Measurements from ENCODE around the gene XKR7. TPM values are rescaled to one million over a fixed set of nuclear protein-coding genes. Genes with fewer than 3 reads are reported as not detected.

Gene XKR7
- total and polyA plus RNA-seq, 8 donors, result under 0.01 to 0.58 (median 0.21) TPM; not detected in 4

DNA sequence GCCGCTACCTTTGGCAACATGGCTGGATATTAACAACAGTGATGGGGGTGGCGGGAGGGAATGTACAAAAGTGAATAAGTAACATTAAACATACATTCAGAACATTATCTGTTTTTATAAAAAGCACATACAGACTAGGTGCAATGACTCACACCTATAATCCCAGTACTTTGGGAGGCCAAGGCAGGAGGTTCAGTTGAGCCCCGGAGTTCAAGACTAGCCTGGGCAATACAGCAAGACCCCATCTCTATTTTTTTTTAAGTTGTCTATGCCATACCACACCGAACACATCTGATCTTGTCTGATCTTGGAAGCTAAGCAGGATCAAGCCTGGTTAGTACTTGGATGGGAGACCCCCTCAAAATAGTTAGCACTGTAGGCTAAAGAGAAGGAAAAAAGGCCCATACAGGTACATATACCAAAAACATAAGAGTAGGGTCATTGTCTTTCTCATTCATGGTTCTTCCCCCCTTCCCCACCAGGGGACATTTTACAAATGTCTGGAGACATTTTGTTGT is 82.4 kb downstream of the XKR7 start:
- no peak overlapping the region for H3K4me3 ChIP-seq
- TF ChIP-seq POLR2AphosphoS5 (IDR thresholded peaks at IDR 0.05) (no peak), EP300 (IDR thresholded peaks at IDR 0.05) (no peak), POLR2A (IDR thresholded peaks at IDR 0.05) (no peak)
- TF ChIP-seq, protein P1, sequence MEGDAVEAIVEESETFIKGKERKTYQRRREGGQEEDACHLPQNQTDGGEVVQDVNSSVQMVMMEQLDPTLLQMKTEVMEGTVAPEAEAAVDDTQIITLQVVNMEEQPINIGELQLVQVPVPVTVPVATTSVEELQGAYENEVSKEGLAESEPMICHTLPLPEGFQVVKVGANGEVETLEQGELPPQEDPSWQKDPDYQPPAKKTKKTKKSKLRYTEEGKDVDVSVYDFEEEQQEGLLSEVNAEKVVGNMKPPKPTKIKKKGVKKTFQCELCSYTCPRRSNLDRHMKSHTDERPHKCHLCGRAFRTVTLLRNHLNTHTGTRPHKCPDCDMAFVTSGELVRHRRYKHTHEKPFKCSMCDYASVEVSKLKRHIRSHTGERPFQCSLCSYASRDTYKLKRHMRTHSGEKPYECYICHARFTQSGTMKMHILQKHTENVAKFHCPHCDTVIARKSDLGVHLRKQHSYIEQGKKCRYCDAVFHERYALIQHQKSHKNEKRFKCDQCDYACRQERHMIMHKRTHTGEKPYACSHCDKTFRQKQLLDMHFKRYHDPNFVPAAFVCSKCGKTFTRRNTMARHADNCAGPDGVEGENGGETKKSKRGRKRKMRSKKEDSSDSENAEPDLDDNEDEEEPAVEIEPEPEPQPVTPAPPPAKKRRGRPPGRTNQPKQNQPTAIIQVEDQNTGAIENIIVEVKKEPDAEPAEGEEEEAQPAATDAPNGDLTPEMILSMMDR (IDR thresholded peaks at IDR 0.05), result no peak
- H3K27me3 ChIP-seq, result peaks cover 15 to 66% (median 31%) of the 10 kb centered on the region in 3 donors
- intact Hi-C loops (cut with DNase I; ENCODE audit: low total_unique reads), result no loop called here
- H3K36me3 ChIP-seq, result no peaks in the 10 kb centered on the region
- DNase-seq, result peak in 1 of 2 donors; percentile 8
- 85 to 96% (median 92%) methylated on average over 4 of the region's 4 CpGs for WGBS, 5 donors
- peak overlapping the region in 1 of 5 donors; percentile 87 for H3K27ac ChIP-seq
- peaks cover 9 to 19% (median 13%) of the 10 kb centered on the region in 4 donors for H3K4me1 ChIP-seq
- no peaks in the 10 kb centered on the region for H3K9me3 ChIP-seq

- H3K27ac ChIP-seq, result peak overlapping the region in 3 of 5 donors; percentile 33 to 87 (median 85)
- peak overlapping the region in 1 of 4 donors; percentile 47 for H3K4me3 ChIP-seq
- H3K9me3 ChIP-seq, result no peaks in the 10 kb centered on the region
- TF ChIP-seq, protein P1 (IDR thresholded peaks at IDR 0.05), result no peak
- TF ChIP-seq EP300 (IDR thresholded peaks at IDR 0.05) (no peak), POLR2A (IDR thresholded peaks at IDR 0.05) (no peak), POLR2AphosphoS5 (IDR thresholded peaks at IDR 0.05) (no peak)
- DNase-seq, result peak in 1 of 2 donors; percentile 37
- 15 to 30% (median 20%) methylated on average over 15 to 17 of the region's 17 CpGs for WGBS, 5 donors
- peaks cover 15 to 66% (median 31%) of the 10 kb centered on the region in 3 donors for H3K27me3 ChIP-seq
- intact Hi-C loops (cut with DNase I; ENCODE audit: low total_unique reads), result no loop called here
- peaks cover 9 to 19% (median 13%) of the 10 kb centered on the region in 4 donors for H3K4me1 ChIP-seq
- H3K36me3 ChIP-seq, result no peaks in the 10 kb centered on the region
These were observed 83.1 kb downstream of the XKR7 start for GRCh38 chr20:32050851-32051556.

GRCh38 chr20:32051720-32052089 is 83.8 kb downstream of the XKR7 start:
- intact Hi-C loops (cut with DNase I; ENCODE audit: low total_unique reads), result no loop called here
- H3K4me1 ChIP-seq, result peaks cover 9 to 19% (median 13%) of the 10 kb centered on the region in 4 donors
- peak overlapping the region in 3 of 4 donors; percentile 40 to 47 (median 41) for H3K4me3 ChIP-seq
- DNase-seq, result no peak
- peak overlapping the region in 3 of 5 donors; percentile 33 to 87 (median 85) for H3K27ac ChIP-seq
- TF ChIP-seq POLR2A (IDR thresholded peaks at IDR 0.05) (no peak), POLR2AphosphoS5 (IDR thresholded peaks at IDR 0.05) (no peak)
- peaks cover 15 to 71% (median 31%) of the 10 kb centered on the region in 3 donors for H3K27me3 ChIP-seq
- no peaks in the 10 kb centered on the region for H3K36me3 ChIP-seq
- no peaks in the 10 kb centered on the region for H3K9me3 ChIP-seq
- WGBS, 5 donors, result 10 to 17% (median 13%) methylated on average over 14 of the region's 14 CpGs

GRCh38 chr20:32052090-32052777 is 84.3 kb downstream of the XKR7 start, which contains the start of gene HCK:
TSS of gene HCK (plus strand) at chr20:32052242.
- H3K4me3 ChIP-seq, result peak within 1 kb of the TSS; percentile 17 to 47 (median 40)
- WGBS, 5 donors, result 1 to 3% (median 2%) methylated on average over 41 to 58 of the region's 58 CpGs
- peaks cover 9 to 19% (median 14%) of the 10 kb centered on the region in 4 donors for H3K4me1 ChIP-seq
- DNase-seq, result peak; percentile 29 to 32
- no peaks in the 10 kb centered on the region for H3K9me3 ChIP-seq
- H3K27me3 ChIP-seq, result peaks cover 15 to 76% (median 34%) of the 10 kb centered on the region in 3 donors
- intact Hi-C loops (cut with DNase I; ENCODE audit: low total_unique reads), result no loop called here
- no peak for TF ChIP-seq POLR2A (IDR thresholded peaks at IDR 0.05)
- no peak for TF ChIP-seq POLR2AphosphoS5 (IDR thresholded peaks at IDR 0.05)
- no peak for TF ChIP-seq EP300 (IDR thresholded peaks at IDR 0.05)
- TF ChIP-seq, protein P1 (IDR thresholded peaks at IDR 0.05), result no peak
- H3K27ac ChIP-seq, result peak within 1 kb of the TSS; percentile 33 to 87 (median 67)
- no peaks in the 10 kb centered on the region for H3K36me3 ChIP-seq
